ENCODE data around the gene STK24.

The STK24 gene

DNA sequence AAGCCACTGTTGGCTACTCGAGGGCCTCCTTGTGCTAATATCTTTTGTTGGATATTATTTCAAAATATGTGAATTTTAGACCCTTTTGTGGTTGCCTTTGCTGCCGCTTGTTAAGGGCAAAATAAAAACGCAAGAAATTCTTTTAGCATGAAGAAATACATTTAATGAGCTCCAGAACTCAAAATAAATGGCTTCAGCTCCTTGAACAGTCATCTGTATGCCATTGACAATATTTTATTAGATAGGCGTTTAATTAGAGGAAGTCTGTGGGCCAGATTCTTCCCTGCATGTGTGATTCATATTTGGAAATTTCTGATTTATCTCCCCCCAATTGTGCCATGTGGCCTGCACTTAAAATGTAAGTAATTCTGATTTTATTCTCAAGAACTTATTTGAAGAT, 177.2 kb downstream of the STK24 start:
- no peak for DNase-seq

DNA sequence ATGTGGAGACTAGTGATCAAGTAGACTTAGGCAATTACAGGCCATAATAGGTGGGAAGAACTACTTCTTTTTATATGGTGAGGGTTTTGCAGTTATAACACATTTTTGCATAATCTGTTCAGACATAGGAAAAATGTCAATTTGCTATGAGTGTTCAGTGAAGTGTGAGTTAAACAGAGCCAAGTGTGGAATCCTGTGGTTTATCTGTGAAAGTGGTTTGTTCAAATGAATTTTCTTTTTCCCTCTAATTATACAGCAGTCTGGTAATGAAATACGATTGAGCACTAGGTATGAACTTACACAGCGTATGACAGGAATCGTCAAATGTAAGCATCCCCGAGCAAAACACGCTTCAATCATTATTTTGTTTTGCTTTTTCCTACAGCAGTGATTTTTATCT, 178.3 kb downstream of the STK24 start:
- no peak for DNase-seq

DNA sequence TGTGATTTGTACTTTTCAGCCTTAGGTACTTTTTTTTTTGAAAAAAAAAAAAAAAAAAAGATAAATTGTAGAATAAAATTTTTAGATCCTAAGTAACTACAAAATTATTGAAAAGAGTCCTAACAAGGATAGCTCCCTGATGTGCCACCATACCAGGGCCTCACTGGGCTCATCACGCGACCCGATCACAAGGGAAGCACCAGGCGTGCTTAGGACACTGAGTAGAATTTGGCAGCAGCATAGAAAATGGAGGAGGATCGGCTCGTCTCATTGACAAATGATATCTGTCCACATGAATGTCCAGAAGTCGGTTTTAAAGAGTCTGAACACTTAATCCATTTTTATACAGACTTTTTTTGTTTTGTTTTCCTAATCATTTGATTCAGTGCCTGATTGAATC, 179.0 kb downstream of the STK24 start:
- no peak for DNase-seq

DNA sequence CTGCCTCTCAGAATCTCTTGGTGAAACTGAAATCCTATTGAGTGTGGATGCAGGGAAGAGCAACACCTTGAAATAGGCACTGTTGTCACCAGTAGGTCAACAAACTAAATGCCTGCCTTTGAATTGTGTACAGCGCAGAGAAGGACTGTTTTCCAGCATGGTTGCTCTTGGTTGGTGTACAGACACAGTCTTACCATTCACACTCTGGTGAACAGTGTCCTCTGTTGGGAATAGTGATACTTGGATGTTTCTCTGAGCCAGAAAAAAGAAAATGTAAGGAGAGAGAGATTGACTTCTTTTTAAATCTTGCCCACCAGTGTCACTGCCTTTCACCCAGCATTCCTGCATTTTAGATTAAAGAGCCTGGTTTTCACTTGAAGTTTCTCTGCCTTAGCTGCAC, 179.7 kb downstream of the STK24 start:
- DNase-seq: no peak

DNA sequence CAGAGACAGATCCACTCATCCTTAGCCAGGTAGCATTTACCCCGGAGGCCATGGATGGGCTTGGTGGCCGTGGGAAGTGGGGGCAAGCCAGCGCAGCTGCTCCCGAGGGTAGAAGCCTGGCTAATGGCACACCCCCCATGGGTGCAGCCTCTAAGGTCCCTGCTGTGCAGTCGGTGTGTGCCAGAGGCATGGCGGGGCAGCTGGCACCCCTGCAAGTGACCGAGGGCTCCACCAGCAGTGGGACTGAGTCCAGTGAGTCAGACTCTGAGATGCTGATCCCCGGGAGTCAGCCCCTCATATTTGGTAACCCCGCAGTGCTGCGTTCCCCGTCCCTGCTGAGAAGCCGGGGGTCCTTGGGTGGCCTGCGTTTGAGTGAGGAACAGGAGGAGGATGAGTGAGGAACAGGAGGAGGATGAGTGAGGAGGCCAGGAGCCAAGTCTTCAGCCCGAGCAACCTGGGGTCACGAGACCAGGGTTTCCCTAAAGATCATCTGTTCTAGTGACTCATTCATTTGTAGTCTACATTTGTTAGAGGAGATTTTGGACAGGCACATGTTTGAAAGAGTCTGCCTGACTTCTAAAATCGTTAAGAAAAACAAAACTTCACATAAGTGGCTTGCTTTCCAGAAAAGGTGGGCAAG, 180.7 kb downstream of the STK24 start:
- DNase-seq: no peak

Measured in activated effector memory CD4-positive, alpha-beta T cell treated with Interleukin-2 at 50 U/mL for 16 hours (primary cell).